HepG2 (cell line): ENCODE results near the gene CRIM1.

Experiments
- ELF4 ChIP-seq: sonication (generic); formaldehyde crosslinking; IDR thresholded peaks from 2 replicates; pipeline ENCODE4 v1.5.0; 2020; ENCODE audit warnings: missing genetic modification reagents, mild to moderate bottlenecking, moderate library complexity, borderline replicate concordance
- EP300 ChIP-seq, 3 experiments: sonication (generic) in 1 of 3; formaldehyde crosslinking in 1 of 3; IDR thresholded peaks; 2 replicates each; pipeline versions ENCODE4 v1.5.1 to v1.6.1; 2011 to 2020; ENCODE audit warnings: low read depth in 2 of 3, low read length in 2 of 3, borderline replicate concordance in 1 of 3, improper control_type of control experiment in 1 of 3, mild to moderate bottlenecking in 1 of 3, missing genetic modification reagents in 1 of 3, moderate library complexity in 1 of 3
- NR1H2 ChIP-seq: sonication (generic); formaldehyde crosslinking; IDR thresholded peaks from 2 replicates; pipeline ENCODE4 v1.8.1; 2022; ENCODE audit warnings: low read depth, missing genetic modification reagents, borderline replicate concordance
- POLR2AphosphoS5 ChIP-seq: IDR thresholded peaks from 2 replicates; pipeline ENCODE4 v1.6.1; 2012; ENCODE audit warnings: low read depth, low read length
- SALL2 ChIP-seq: sonication (generic); formaldehyde crosslinking; IDR thresholded peaks from 2 replicates; pipeline ENCODE4 v1.8.1; 2023; ENCODE audit warnings: mild to moderate bottlenecking, missing genetic modification reagents, inconsistent platforms
- SPEN ChIP-seq: sonication (generic); formaldehyde crosslinking; IDR thresholded peaks from 2 replicates; pipeline ENCODE4 v1.5.1; 2020; ENCODE audit warnings: low read depth, mild to moderate bottlenecking, missing genetic modification reagents
- ZKSCAN8 ChIP-seq: IDR thresholded peaks from 2 replicates; pipeline ENCODE4 v1.6.1; 2016; ENCODE audit warnings: borderline replicate concordance, missing genetic modification reagents, missing compliant biosample characterization
- ZNF207 ChIP-seq: fragments of 450-650 bp; IDR thresholded peaks from 2 replicates; pipeline ENCODE4 v1.6.1; 2016; ENCODE audit warnings: antibody characterized with exemption, borderline replicate concordance
- ZNF652 ChIP-seq: IDR thresholded peaks from 2 replicates; pipeline ENCODE4 v1.6.1; 2016; ENCODE audit warnings: low read depth, borderline replicate concordance
- ZNF678 ChIP-seq: sonication (generic); formaldehyde crosslinking; IDR thresholded peaks from 2 replicates; pipeline ENCODE4 v1.4.0; 2020; ENCODE audit warnings: mild to moderate bottlenecking, missing genetic modification reagents
- TF ChIP-seq, protein P1 (sequence below): sonication (generic); formaldehyde crosslinking; IDR thresholded peaks from 2 replicates; pipeline ENCODE4 v1.5.0; 2020; ENCODE audit warnings: mild to moderate bottlenecking, missing genetic modification reagents, moderate library complexity
- TF ChIP-seq, protein P2 (sequence below): sonication (generic); formaldehyde crosslinking; IDR thresholded peaks from 2 replicates; pipeline ENCODE4 v1.8.1; 2022; ENCODE audit warnings: mild to moderate bottlenecking, missing genetic modification reagents
- TF ChIP-seq, protein P3 (sequence below): sonication (generic); formaldehyde crosslinking; conservative IDR thresholded peaks from 2 replicates; pipeline ENCODE4 v1.4.0; 2020; ENCODE audit warnings: missing genetic modification reagents
- TF ChIP-seq, protein P4 (sequence below): sonication (generic); formaldehyde crosslinking; IDR thresholded peaks from 2 replicates; pipeline ENCODE4 v1.4.0; 2020; ENCODE audit warnings: missing genetic modification reagents

DNA sequence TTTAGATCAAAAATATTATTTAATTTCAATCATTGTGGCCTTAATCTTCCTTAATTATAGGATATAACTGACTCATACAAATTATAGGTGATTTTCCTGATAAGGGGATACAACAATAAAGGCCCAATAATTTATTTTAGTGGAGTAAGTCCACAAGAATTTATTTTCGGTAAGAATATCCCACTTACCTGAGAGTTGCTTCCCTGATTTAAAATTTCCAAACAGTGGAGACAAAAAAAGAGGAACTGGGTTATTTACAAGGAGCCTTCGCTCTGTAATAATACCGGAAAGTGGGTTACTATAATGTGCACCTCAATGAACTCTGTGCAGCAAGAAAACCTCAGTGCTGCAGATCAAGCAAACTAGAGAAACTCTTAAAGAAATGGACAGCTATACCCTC, 200.2 kb downstream of the CRIM1 start:
- TF ChIP-seq SPEN (CRISPR knock-in tag): no peak
- no peak for TF ChIP-seq ZKSCAN8
- TF ChIP-seq, protein P1, sequence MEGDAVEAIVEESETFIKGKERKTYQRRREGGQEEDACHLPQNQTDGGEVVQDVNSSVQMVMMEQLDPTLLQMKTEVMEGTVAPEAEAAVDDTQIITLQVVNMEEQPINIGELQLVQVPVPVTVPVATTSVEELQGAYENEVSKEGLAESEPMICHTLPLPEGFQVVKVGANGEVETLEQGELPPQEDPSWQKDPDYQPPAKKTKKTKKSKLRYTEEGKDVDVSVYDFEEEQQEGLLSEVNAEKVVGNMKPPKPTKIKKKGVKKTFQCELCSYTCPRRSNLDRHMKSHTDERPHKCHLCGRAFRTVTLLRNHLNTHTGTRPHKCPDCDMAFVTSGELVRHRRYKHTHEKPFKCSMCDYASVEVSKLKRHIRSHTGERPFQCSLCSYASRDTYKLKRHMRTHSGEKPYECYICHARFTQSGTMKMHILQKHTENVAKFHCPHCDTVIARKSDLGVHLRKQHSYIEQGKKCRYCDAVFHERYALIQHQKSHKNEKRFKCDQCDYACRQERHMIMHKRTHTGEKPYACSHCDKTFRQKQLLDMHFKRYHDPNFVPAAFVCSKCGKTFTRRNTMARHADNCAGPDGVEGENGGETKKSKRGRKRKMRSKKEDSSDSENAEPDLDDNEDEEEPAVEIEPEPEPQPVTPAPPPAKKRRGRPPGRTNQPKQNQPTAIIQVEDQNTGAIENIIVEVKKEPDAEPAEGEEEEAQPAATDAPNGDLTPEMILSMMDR (CRISPR knock-in tag): no peak
- TF ChIP-seq, protein P2, sequence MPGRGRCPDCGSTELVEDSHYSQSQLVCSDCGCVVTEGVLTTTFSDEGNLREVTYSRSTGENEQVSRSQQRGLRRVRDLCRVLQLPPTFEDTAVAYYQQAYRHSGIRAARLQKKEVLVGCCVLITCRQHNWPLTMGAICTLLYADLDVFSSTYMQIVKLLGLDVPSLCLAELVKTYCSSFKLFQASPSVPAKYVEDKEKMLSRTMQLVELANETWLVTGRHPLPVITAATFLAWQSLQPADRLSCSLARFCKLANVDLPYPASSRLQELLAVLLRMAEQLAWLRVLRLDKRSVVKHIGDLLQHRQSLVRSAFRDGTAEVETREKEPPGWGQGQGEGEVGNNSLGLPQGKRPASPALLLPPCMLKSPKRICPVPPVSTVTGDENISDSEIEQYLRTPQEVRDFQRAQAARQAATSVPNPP (CRISPR knock-in tag): no peak
- no peak for TF ChIP-seq NR1H2
- no peak for TF ChIP-seq SALL2 (CRISPR knock-in tag)
- TF ChIP-seq EP300 (IDR thresholded peaks at IDR 0.05; ENCODE audit: low read depth in 2 of 2, low read length in 2 of 2): no peak
- no peak for TF ChIP-seq EP300 (CRISPR knock-in tag; IDR thresholded peaks at IDR 0.05; ENCODE audit: borderline replicate concordance)
- TF ChIP-seq, protein P3, sequence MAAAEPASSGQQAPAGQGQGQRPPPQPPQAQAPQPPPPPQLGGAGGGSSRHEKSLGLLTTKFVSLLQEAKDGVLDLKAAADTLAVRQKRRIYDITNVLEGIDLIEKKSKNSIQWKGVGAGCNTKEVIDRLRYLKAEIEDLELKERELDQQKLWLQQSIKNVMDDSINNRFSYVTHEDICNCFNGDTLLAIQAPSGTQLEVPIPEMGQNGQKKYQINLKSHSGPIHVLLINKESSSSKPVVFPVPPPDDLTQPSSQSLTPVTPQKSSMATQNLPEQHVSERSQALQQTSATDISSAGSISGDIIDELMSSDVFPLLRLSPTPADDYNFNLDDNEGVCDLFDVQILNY (CRISPR knock-in tag): no peak
- TF ChIP-seq POLR2AphosphoS5: no peak
- no peak for TF ChIP-seq ELF4
- TF ChIP-seq, protein P4, sequence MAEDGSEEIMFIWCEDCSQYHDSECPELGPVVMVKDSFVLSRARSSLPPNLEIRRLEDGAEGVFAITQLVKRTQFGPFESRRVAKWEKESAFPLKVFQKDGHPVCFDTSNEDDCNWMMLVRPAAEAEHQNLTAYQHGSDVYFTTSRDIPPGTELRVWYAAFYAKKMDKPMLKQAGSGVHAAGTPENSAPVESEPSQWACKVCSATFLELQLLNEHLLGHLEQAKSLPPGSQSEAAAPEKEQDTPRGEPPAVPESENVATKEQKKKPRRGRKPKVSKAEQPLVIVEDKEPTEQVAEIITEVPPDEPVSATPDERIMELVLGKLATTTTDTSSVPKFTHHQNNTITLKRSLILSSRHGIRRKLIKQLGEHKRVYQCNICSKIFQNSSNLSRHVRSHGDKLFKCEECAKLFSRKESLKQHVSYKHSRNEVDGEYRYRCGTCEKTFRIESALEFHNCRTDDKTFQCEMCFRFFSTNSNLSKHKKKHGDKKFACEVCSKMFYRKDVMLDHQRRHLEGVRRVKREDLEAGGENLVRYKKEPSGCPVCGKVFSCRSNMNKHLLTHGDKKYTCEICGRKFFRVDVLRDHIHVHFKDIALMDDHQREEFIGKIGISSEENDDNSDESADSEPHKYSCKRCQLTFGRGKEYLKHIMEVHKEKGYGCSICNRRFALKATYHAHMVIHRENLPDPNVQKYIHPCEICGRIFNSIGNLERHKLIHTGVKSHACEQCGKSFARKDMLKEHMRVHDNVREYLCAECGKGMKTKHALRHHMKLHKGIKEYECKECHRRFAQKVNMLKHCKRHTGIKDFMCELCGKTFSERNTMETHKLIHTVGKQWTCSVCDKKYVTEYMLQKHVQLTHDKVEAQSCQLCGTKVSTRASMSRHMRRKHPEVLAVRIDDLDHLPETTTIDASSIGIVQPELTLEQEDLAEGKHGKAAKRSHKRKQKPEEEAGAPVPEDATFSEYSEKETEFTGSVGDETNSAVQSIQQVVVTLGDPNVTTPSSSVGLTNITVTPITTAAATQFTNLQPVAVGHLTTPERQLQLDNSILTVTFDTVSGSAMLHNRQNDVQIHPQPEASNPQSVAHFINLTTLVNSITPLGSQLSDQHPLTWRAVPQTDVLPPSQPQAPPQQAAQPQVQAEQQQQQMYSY (CRISPR knock-in tag): no peak
- TF ChIP-seq ZNF207: no peak
- TF ChIP-seq ZNF678 (CRISPR knock-in tag): no peak
- TF ChIP-seq ZNF652 (CRISPR knock-in tag): no peak
